ENCODE results near the gene MRPS14. TPM values are rescaled to one million over a fixed set of nuclear protein-coding genes. Genes with fewer than 3 reads are reported as not detected.
"Not testable (repeated sequence)": the region's sequence is repeated elsewhere in the genome, so short reads cannot be mapped to it uniquely, and the experiment has no call there.

MRPS14 gene
- total and polyA plus RNA-seq, 9 of the 15 experiments (the other 6 are each of a cell fraction or from before 2014, with no cell fraction given): 38.1 to 231 (median 54.9) TPM

DNA sequence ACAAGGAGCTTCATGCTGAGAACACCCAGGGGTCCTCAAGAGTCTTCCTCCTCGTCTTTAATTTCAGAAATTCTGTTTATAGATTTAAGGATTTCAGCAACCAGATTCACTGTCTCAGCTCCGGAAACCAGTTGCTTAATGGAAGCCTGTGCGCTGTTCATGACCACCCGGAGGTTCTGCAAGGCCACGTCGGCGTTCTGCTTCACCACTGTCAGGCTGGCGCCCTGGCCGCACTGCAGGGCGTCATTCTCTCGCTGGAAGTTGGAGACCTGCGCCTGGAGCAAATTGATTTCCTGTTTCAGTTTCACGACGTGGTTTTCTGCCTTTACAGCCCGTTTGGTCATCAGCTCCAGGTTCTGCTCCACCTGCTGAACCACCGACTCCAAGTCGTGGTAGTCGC, 21.4 kb upstream of the MRPS14 start:
- H4K20me1 ChIP-seq (replicated peaks; ENCODE audit: control insufficient read depth, insufficient read depth, low read length); H3K36me3 ChIP-seq (ENCODE audit: control insufficient read depth, insufficient read depth, low read length); H3K9me1 ChIP-seq (ENCODE audit: control insufficient read depth, insufficient read depth, low read length); intact Hi-C loops (cut with micrococcal nuclease); CTCF ChIA-PET (ENCODE audit: low intra/inter-chr PET ratio); BruUV-seq (replicated peaks); H3K4me3 ChIP-seq; FAIRE-seq; H3K79me2 ChIP-seq (ENCODE audit: control insufficient read depth, insufficient read depth, low read length); H3K4me2 ChIP-seq (ENCODE audit: insufficient read depth, low read length); H3K9me3 ChIP-seq (replicated peaks; ENCODE audit: control insufficient read depth, insufficient read depth, low read depth, low read length); H3K27ac ChIP-seq (ENCODE audit: extremely low read depth, low read depth, low read length); H3K9ac ChIP-seq (ENCODE audit: insufficient read depth in 1 of 2, low read depth in 2 of 2, low read length in 2 of 2); DNase-seq (ENCODE audit: extremely low read depth in 1 of 4, low spot score in 3 of 4); H2AFZ ChIP-seq (ENCODE audit: low read depth, low read length): not testable (repeated sequence)
- Histone ChIP-seq H3K4me1 (replicated peaks in 1 of 2; ENCODE audit: control insufficient read depth in 2 of 2, insufficient read depth in 2 of 2, low read length in 2 of 2) (peaks cover 0 to 11% of the 10 kb centered on the region in 2 experiments; a peak in 1 of 5 replicates), H3K27me3 (ENCODE audit: control insufficient read depth in 2 of 2, insufficient read depth in 2 of 2, low read length in 2 of 2) (peaks cover 44 to 57% of the 10 kb centered on the region in 2 experiments)
- POLR2A ChIA-PET: interaction anchor here (1.7 kb wide), 1 partner anchor 33 kb away, joined by 4 read pairs; no protein-coding TSS in a partner anchor
- in situ Hi-C loops (cut with MboI): loop anchor here (5.0 kb wide), 1 partner anchor 83 kb away; no protein-coding TSS in a partner anchor
- WGBS (ENCODE audit: insufficient coverage, low coverage, missing lambda C conversion rate): 2% methylated on average over 18 of the region's 18 CpGs
- peak; percentile 47; the same call in 1 of the 3 replicates for ATAC-seq

DNA sequence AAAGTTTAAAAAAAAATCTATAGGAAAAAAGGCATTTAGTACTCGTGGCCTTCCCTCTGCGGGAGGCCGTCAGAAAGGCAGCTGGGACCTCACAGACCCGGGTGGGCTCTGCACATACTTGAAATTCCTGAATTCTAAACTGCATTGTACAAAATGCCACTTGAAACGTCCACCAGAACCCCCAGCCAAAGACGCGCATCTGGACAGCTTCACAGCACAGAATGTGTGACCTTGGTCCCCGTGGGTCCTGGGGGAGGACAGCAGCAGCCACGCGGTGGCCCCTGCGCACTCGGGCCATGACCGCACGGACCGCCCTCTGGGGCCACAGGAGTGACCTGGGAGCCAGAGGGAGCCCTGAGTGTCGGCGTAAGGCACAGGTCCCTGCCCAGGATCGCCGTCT, 20.6 kb upstream of the MRPS14 start:
- Histone ChIP-seq H3K4me3 (no peak overlapping the region), H3K36me3 (ENCODE audit: control insufficient read depth, insufficient read depth, low read length) (no peaks in the 10 kb centered on the region), H4K20me1 (replicated peaks; ENCODE audit: control insufficient read depth, insufficient read depth, low read length) (no peaks in the 10 kb centered on the region), H3K9me1 (ENCODE audit: control insufficient read depth, insufficient read depth, low read length) (no peaks in the 10 kb centered on the region), H2AFZ (ENCODE audit: low read depth, low read length) (no peak overlapping the region), H3K4me1 (replicated peaks in 1 of 2; ENCODE audit: control insufficient read depth in 2 of 2, insufficient read depth in 2 of 2, low read length in 2 of 2) (peaks cover 0 to 11% of the 10 kb centered on the region in 2 experiments; a peak in 1 of 5 replicates), H3K4me2 (ENCODE audit: insufficient read depth, low read length) (no peak overlapping the region), H3K27me3 (ENCODE audit: control insufficient read depth in 2 of 2, insufficient read depth in 2 of 2, low read length in 2 of 2) (peaks cover 41 to 56% of the 10 kb centered on the region in 2 experiments), H3K9me3 (replicated peaks; ENCODE audit: control insufficient read depth, insufficient read depth, low read depth, low read length) (no peaks in the 10 kb centered on the region), H3K9ac (ENCODE audit: insufficient read depth in 1 of 2, low read depth in 2 of 2, low read length in 2 of 2) (peak overlapping the region in 1 of 2 experiments; percentile 42; a peak in 1 of 4 replicates), H3K27ac (ENCODE audit: extremely low read depth, low read depth, low read length) (no peak overlapping the region), H3K79me2 (ENCODE audit: control insufficient read depth, insufficient read depth, low read length) (no peaks in the 10 kb centered on the region)
- FAIRE-seq: no peak
- in situ Hi-C loops (cut with MboI): loop anchor here (5.0 kb wide), 1 partner anchor 83 kb away; no protein-coding TSS in a partner anchor
- ATAC-seq: no peak; the same call in 2 of the 3 replicates
- intact Hi-C loops (cut with micrococcal nuclease): no loop called here
- 2% methylated on average over 19 of the region's 19 CpGs for WGBS (ENCODE audit: insufficient coverage, low coverage, missing lambda C conversion rate)
- no TSS peak for BruUV-seq (replicated peaks)
- ChIA-PET POLR2A (no interaction called here), CTCF (ENCODE audit: low intra/inter-chr PET ratio) (no interaction called here)
- no peak for DNase-seq (ENCODE audit: extremely low read depth in 1 of 4, low spot score in 3 of 4)
- no peak for TF ChIP-seq UBTF (IDR thresholded peaks at IDR 0.05; ENCODE audit: borderline replicate concordance in 1 of 2, low read depth in 2 of 2, low read length in 2 of 2)
- TF ChIP-seq TBP (optimal IDR thresholded peaks at IDR 0.05; ENCODE audit: low read depth, low read length): no peak
- TF ChIP-seq CHAMP1 (IDR thresholded peaks at IDR 0.05): no peak
- no peak for TF ChIP-seq ZNF584 (CRISPR knock-in tag; IDR thresholded peaks at IDR 0.05; ENCODE audit: low read depth)
- no peak for TF ChIP-seq E2F5 (CRISPR knock-in tag; IDR thresholded peaks at IDR 0.05)
- TF ChIP-seq ZNF431 (CRISPR knock-in tag; IDR thresholded peaks at IDR 0.05): no peak
- TF ChIP-seq PML (IDR thresholded peaks at IDR 0.05; ENCODE audit: low read length): no peak

All from K562 (cell line).